CD14-positive monocyte (primary cell): ENCODE data around the gene TMC7. TPM values are rescaled to one million over a fixed set of nuclear protein-coding genes. Genes with fewer than 3 reads are reported as not detected.

ENCODE experiments used
- DNase-seq, 3 donors: peaks; one replicate each; pipeline ENCODE4 v3.0.0-alpha.2; 2011 to 2022
- H2AFZ ChIP-seq: 2 replicates; pipeline ENCODE4 v1.6.0; 2012; ENCODE audit warnings: mild to moderate bottlenecking, low read depth, low read length, inconsistent platforms; ENCODE audit not compliant: insufficient read depth, poor library complexity, severe bottlenecking
- H3K27ac ChIP-seq, 2 donors: 1 replicate in 1 of 2; 2 replicates in 1 of 2; pipeline ENCODE4 v1.5.1; 2012 to 2013; ENCODE audit warnings: low read length in 2 of 2, control low read depth in 1 of 2, inconsistent platforms in 1 of 2, low read depth in 1 of 2, mild to moderate bottlenecking in 1 of 2
- H3K27me3 ChIP-seq, 2 donors: one replicate each; pipeline versions ENCODE4 v1.6.0 to v1.6.1; 2011 to 2013; ENCODE audit warnings: low read length in 2 of 2; ENCODE audit not compliant: control insufficient read depth in 2 of 2, insufficient read depth in 2 of 2
- H3K36me3 ChIP-seq, 2 donors: replicated peaks in 1 of 2; 1 replicate in 1 of 2; 2 replicates in 1 of 2; pipeline versions ENCODE4 v1.5.1 to v1.6.1; 2012 to 2013; ENCODE audit warnings: low read length in 2 of 2, control low read depth in 1 of 2, inconsistent platforms in 1 of 2, mild to moderate bottlenecking in 1 of 2; ENCODE audit not compliant: insufficient read depth in 2 of 2, control insufficient read depth in 1 of 2
- H3K4me1 ChIP-seq, 2 donors: 1 replicate in 1 of 2; 2 replicates in 1 of 2; pipeline versions ENCODE4 v1.5.1 to v1.6.1; 2012 to 2013; ENCODE audit warnings: low read length in 2 of 2, control low read depth in 1 of 2, inconsistent platforms in 1 of 2, mild to moderate bottlenecking in 1 of 2, moderate library complexity in 1 of 2; ENCODE audit not compliant: insufficient read depth in 2 of 2, control insufficient read depth in 1 of 2
- H3K4me2 ChIP-seq: replicated peaks from 2 replicates; pipeline ENCODE3; 2012; ENCODE audit warnings: low read length, moderate library complexity, mild to moderate bottlenecking; ENCODE audit not compliant: poor library complexity, severe bottlenecking; ENCODE audit errors: extremely low read depth
- H3K4me3 ChIP-seq, 3 experiments: fragments of 200-600 bp in 1 of 3; sonication (generic) in 1 of 3; replicated peaks in 1 of 3; 1 replicate in 2 of 3; 2 replicates in 1 of 3; pipeline ENCODE4 v1.5.1; 2011 to 2013; ENCODE audit warnings: low read length in 3 of 3, mild to moderate bottlenecking in 3 of 3, control low read depth in 2 of 3, low read depth in 2 of 3, inconsistent platforms in 1 of 3, moderate library complexity in 1 of 3
- H3K79me2 ChIP-seq: 2 replicates; pipeline ENCODE4 v1.6.0; 2012; ENCODE audit warnings: mild to moderate bottlenecking, control low read depth, inconsistent platforms, low read length, moderate library complexity; ENCODE audit not compliant: insufficient read depth
- H3K9ac ChIP-seq: 2 replicates; pipeline ENCODE4 v1.6.0; 2017; ENCODE audit warnings: low read length, mild to moderate bottlenecking; ENCODE audit not compliant: insufficient read depth, poor library complexity, severe bottlenecking
- H3K9me3 ChIP-seq, 2 donors: replicated peaks in 1 of 2; 1 replicate in 1 of 2; 2 replicates in 1 of 2; pipeline versions ENCODE4 v1.5.1 to v1.6.1; 2012 to 2013; ENCODE audit warnings: low read length in 2 of 2, control low read depth in 1 of 2; ENCODE audit not compliant: control insufficient read depth in 1 of 2, insufficient read depth in 1 of 2
- H4K20me1 ChIP-seq: 2 replicates; pipeline ENCODE4 v1.6.0; 2012; ENCODE audit warnings: mild to moderate bottlenecking, low read length, control low read depth, moderate library complexity; ENCODE audit not compliant: insufficient read depth
- H3K27ac Mint-ChIP-seq, 7 donors: one replicate each; pipeline ENCODE4 v1.8.0; 2020; ENCODE audit warnings: mild to moderate bottlenecking in 7 of 7, mixed read lengths in 7 of 7, moderate library complexity in 6 of 7, inconsistent platforms in 2 of 7
- H3K27me3 Mint-ChIP-seq, 3 donors: one replicate each; pipeline ENCODE4 v1.8.0; 2021 to 2022; ENCODE audit warnings: low read depth in 3 of 3, mild to moderate bottlenecking in 3 of 3, mixed read lengths in 3 of 3, moderate library complexity in 3 of 3, inconsistent platforms in 1 of 3
- H3K36me3 Mint-ChIP-seq, 2 donors: one replicate each; pipeline ENCODE4 v1.8.0; 2020; ENCODE audit warnings: mixed read lengths in 2 of 2, inconsistent platforms in 1 of 2, mild to moderate bottlenecking in 1 of 2
- H3K4me1 Mint-ChIP-seq: one replicate; pipeline ENCODE4 v1.8.0; 2020; ENCODE audit warnings: mild to moderate bottlenecking, mixed read lengths
- H3K4me3 Mint-ChIP-seq, 2 donors: one replicate each; pipeline ENCODE4 v1.8.0; 2020; ENCODE audit warnings: mild to moderate bottlenecking in 2 of 2, mixed read lengths in 2 of 2, moderate library complexity in 1 of 2
- H3K9me3 Mint-ChIP-seq, 7 donors: one replicate each; pipeline ENCODE4 v1.8.0; 2020 to 2022; ENCODE audit warnings: mixed read lengths in 7 of 7, mild to moderate bottlenecking in 6 of 7, moderate library complexity in 6 of 7, inconsistent platforms in 2 of 7
- WGBS: methylation state at CpG from one replicate; pipeline ENCODE4 v1.1.5; 2013; ENCODE audit warnings: missing lambda C conversion rate; ENCODE audit not compliant: insufficient coverage; 5-methylcytosine and 5-hydroxymethylcytosine counted together
- intact Hi-C, 2 donors: fragments of 100-400 bp; cut with micrococcal nuclease; formaldehyde crosslinking; loops; one replicate each; pipeline versions ENCODE4 v1.15.0 to v1.15.1; 2023
- polyA plus RNA-seq, 3 donors: library from polyadenylated mRNA; depleted of rRNA in 1 of 3; unstranded in 2 of 3; stranded (reverse) in 1 of 3; fragments of 300-500 nt in 2 of 3; fragments of >200 nt in 1 of 3; fragmentation: Illumina TruSeq in 2 of 3; gene quantifications; 1 replicate in 2 of 3; 2 replicates in 1 of 3; pipeline ENCODE4 v1.2.3, GENCODE V29; 2012 to 2021
- TF ChIP-seq, protein P1 (sequence below): fragments of 200-600 bp; IDR thresholded peaks from one replicate; pipeline ENCODE4 v1.8.0; 2022; ENCODE audit warnings: antibody characterized with exemption, mild to moderate bottlenecking

TMC7 gene
- polyA plus RNA-seq, 3 donors: not detected

DNA sequence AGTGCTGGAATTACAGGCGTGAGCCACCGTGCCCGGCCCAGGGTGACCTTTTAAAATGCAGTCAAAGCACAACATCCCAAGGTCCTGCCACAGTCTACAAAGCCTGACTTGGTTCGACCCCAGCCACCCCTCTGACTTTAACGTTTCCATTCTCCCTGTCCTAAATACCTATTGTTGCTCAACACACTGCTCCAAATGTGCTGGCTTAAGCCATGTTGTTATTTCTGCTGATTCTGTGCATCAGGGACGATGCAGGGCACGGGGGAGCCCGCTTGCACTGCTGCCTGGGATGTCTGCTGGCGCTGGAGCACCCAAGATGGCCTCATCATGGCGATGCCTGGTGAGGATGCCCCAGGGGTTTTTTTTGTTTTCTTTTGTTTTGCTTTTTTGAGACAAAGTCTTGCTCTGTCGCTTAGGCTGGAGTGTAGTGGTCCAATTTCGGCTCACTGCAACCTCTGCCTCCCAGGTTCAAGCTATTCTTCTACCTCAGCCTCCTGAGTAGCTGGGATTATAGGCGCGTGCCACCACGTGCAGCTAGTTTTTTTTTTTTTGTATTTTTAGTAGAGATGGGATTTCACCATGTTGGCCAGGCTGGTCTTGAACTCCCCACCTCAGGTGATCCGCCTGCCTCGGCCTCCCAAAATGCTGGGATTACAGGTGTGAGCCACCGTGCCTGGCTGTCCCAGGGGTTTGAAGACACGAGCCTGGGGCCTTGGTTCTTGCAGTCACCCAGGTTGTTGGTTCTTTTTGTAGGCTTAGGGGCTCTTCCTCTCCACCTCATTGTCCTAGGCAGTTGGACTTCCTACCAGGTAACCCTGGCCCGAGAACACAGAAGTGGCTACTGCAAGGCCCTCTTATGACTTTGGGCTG is 22.9 kb downstream of the TMC7 start:
- Histone ChIP-seq H3K9ac (no peak overlapping the region), H3K4me3 (no peak overlapping the region), H2AFZ (no peak overlapping the region), H4K20me1 (no peaks in the 10 kb centered on the region), H3K4me2 (no peak overlapping the region), H3K27ac (no peak overlapping the region), H3K4me1 (no peaks in the 10 kb centered on the region), H3K27me3 (no peaks in the 10 kb centered on the region), H3K79me2 (no peaks in the 10 kb centered on the region), H3K36me3 (no peaks in the 10 kb centered on the region), H3K9me3 (peaks cover 0 to 6% of the 10 kb centered on the region in 2 donors)
- 94% methylated on average over 10 of the region's 20 CpGs for WGBS
- DNase-seq: no peak
- no peaks in the 10 kb centered on the region for H3K4me1 Mint-ChIP-seq
- intact Hi-C loops: no loop called here
- peaks cover 0 to 5% (median 5%) of the 10 kb centered on the region in 3 donors for H3K27me3 Mint-ChIP-seq
- H3K27ac Mint-ChIP-seq: no peak overlapping the region
- no peak overlapping the region for H3K4me3 Mint-ChIP-seq
- peaks cover 5 to 10% (median 7%) of the 10 kb centered on the region in 7 donors for H3K9me3 Mint-ChIP-seq
- TF ChIP-seq, protein P1, sequence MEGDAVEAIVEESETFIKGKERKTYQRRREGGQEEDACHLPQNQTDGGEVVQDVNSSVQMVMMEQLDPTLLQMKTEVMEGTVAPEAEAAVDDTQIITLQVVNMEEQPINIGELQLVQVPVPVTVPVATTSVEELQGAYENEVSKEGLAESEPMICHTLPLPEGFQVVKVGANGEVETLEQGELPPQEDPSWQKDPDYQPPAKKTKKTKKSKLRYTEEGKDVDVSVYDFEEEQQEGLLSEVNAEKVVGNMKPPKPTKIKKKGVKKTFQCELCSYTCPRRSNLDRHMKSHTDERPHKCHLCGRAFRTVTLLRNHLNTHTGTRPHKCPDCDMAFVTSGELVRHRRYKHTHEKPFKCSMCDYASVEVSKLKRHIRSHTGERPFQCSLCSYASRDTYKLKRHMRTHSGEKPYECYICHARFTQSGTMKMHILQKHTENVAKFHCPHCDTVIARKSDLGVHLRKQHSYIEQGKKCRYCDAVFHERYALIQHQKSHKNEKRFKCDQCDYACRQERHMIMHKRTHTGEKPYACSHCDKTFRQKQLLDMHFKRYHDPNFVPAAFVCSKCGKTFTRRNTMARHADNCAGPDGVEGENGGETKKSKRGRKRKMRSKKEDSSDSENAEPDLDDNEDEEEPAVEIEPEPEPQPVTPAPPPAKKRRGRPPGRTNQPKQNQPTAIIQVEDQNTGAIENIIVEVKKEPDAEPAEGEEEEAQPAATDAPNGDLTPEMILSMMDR: no peak
- H3K36me3 Mint-ChIP-seq: no peaks in the 10 kb centered on the region

DNA sequence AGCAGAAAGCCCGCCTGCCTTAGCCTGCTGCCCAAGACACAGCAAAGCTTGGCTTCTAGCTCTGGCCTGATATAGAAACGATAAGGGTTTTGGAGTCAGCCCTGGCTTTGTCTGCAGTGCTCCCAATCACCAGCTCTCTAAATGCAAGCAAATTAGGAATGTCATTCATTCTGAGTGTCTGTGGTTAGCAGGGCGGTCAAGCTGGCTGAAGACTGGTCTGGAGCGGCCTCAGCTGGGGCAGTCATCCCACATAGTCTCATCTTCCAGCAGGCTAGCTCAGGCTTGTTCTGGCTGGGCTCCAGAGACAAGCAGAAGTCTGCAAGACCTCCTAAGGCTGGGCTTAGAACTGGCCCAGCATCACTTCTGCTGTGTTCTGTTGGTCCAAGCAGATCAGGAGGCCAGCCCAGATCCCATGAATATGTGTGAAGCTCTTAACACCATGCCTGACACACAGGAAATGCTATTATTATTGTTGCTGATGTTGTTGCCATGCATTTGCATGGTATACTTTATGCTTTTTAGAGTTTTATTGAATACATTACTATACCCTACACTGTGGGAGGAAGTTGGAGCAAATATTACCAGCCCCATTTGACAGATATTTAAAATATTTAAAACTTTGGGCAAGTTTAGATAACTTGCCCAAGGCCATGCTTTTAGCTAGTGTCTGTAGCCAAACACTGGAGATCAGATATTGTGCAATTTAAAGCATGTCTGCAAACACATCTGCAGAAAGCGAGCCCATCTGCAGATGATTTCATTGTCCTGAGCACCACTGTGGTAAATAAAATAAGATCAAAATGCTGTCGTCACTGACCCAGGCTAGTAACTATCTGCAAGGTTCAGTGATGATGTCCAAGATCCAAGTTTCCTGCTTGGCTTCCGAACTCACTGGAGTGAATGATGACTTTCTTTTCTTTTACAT is 24.8 kb downstream of the TMC7 start:
- H3K27me3 ChIP-seq: no peaks in the 10 kb centered on the region
- H3K9me3 ChIP-seq: peaks cover 0 to 6% of the 10 kb centered on the region in 2 donors
- intact Hi-C loops: no loop called here
- no peak overlapping the region for H3K9ac ChIP-seq
- H3K79me2 ChIP-seq: no peaks in the 10 kb centered on the region
- Mint-ChIP-seq H3K4me1 (no peaks in the 10 kb centered on the region), H3K4me3 (peak overlapping the region in 1 of 2 donors; percentile 1), H3K9me3 (peaks cover 5 to 10% (median 7%) of the 10 kb centered on the region in 7 donors), H3K36me3 (no peaks in the 10 kb centered on the region), H3K27ac (no peak overlapping the region), H3K27me3 (peaks cover 0 to 2% (median 1%) of the 10 kb centered on the region in 3 donors)
- no peak overlapping the region for H3K4me2 ChIP-seq
- no peak overlapping the region for H2AFZ ChIP-seq
- H3K4me1 ChIP-seq: no peaks in the 10 kb centered on the region
- no peak overlapping the region for H3K4me3 ChIP-seq
- 85% methylated on average over 6 of the region's 7 CpGs for WGBS
- H4K20me1 ChIP-seq: no peaks in the 10 kb centered on the region
- no peaks in the 10 kb centered on the region for H3K36me3 ChIP-seq
- no peak overlapping the region for H3K27ac ChIP-seq
- DNase-seq: no peak
- TF ChIP-seq, protein P1: no peak
